ENCODE results near the gene PRKAR1B.

Gene PRKAR1B

DNA sequence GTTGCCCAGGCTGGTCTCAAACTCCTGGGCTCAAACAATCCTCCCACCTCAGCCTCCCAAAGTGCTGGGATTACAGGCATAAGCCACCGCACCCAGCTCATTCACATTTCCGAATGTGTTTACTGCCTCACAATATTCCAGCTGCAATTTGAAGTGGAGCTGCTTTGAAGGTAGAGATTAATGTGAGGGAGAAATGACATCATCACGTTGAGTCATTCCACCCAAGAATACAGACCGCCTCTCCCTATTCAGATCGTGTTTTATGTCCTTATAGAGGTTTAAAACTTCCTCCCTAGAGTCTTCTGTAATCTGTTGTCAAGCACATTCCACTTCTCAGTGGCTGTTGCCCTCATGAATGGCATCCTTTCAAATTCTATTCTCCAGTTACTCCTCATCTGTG lies 107.0 kb downstream of the PRKAR1B start:
- H3K4me3 ChIP-seq (ENCODE audit: low read length, poor library complexity, severe bottlenecking), result no peak overlapping the region
- TF ChIP-seq CTCF (conservative IDR thresholded peaks at IDR 0.05; ENCODE audit: low read length) (no peak), EZH2phosphoT487 (IDR thresholded peaks at IDR 0.05; ENCODE audit: borderline replicate concordance) (no peak)
- H3K79me2 ChIP-seq (ENCODE audit: insufficient read depth, low read length), result no peaks in the 10 kb centered on the region
- no peaks in the 10 kb centered on the region for H3K9me2 ChIP-seq (replicated peaks; ENCODE audit: low read depth, low read length)
- no peaks in the 10 kb centered on the region for H4K20me1 ChIP-seq (ENCODE audit: insufficient read depth, low read length, poor library complexity, severe bottlenecking)
- H2AFZ ChIP-seq (ENCODE audit: low read length), result no peak overlapping the region
- peaks cover 11% of the 10 kb centered on the region for H3K4me1 ChIP-seq (ENCODE audit: insufficient read depth, low read length, poor library complexity, severe bottlenecking)
- H3K9me3 ChIP-seq (ENCODE audit: insufficient read depth, low read depth, low read length), result peaks cover 27% of the 10 kb centered on the region; the same call in 1 of the 2 replicates
- no peak overlapping the region for H3K4me2 ChIP-seq (ENCODE audit: low read depth, low read length, poor library complexity, severe bottlenecking)
- H3K9ac ChIP-seq (ENCODE audit: low read depth, low read length, poor library complexity, severe bottlenecking), result no peak overlapping the region
- no peaks in the 10 kb centered on the region for H3F3A ChIP-seq (ENCODE audit: low read depth)
- H3K36me3 ChIP-seq (ENCODE audit: insufficient read depth, low read length), result no peaks in the 10 kb centered on the region
- no peaks in the 10 kb centered on the region for H3K27me3 ChIP-seq (ENCODE audit: insufficient read depth, low read length, poor library complexity, severe bottlenecking)

DNA sequence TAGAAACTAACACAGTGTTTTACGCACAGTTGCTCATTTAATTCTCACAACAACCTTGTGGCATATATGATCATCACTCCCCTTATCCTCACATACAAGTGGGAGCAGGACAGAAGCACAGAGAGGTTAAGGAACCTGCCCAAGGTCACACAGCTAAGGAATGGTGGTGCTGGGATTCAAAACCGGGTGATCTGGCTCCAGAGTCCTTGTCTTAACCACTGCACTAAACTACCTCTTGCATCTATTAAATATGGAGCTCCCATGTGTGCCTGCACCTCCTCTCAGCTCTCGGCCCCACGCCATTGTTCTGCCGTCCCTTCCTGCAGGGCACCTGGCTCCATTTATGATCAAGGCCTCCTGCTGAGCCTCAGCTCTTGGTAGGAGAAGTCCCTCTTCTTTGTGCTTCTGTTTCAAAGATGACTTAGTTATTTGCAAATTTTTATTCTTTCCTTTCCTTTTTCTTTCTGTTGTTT lies 107.7 kb downstream of the PRKAR1B start:
- H3K36me3 ChIP-seq (ENCODE audit: insufficient read depth, low read length), result no peaks in the 10 kb centered on the region
- TF ChIP-seq EZH2phosphoT487 (IDR thresholded peaks at IDR 0.05; ENCODE audit: borderline replicate concordance), result no peak
- TF ChIP-seq CTCF (conservative IDR thresholded peaks at IDR 0.05; ENCODE audit: low read length), result no peak
- peaks cover 11% of the 10 kb centered on the region for H3K4me1 ChIP-seq (ENCODE audit: insufficient read depth, low read length, poor library complexity, severe bottlenecking)
- no peaks in the 10 kb centered on the region for H3K9me2 ChIP-seq (replicated peaks; ENCODE audit: low read depth, low read length)
- H3K9me3 ChIP-seq (ENCODE audit: insufficient read depth, low read depth, low read length), result peaks cover 22% of the 10 kb centered on the region; the same call in 1 of the 2 replicates
- no peaks in the 10 kb centered on the region for H3F3A ChIP-seq (ENCODE audit: low read depth)
- no peaks in the 10 kb centered on the region for H3K79me2 ChIP-seq (ENCODE audit: insufficient read depth, low read length)
- H3K27me3 ChIP-seq (ENCODE audit: insufficient read depth, low read length, poor library complexity, severe bottlenecking), result no peaks in the 10 kb centered on the region
- H4K20me1 ChIP-seq (ENCODE audit: insufficient read depth, low read length, poor library complexity, severe bottlenecking), result no peaks in the 10 kb centered on the region
- H3K4me3 ChIP-seq (ENCODE audit: low read length, poor library complexity, severe bottlenecking), result no peak overlapping the region
- no peak overlapping the region for H3K4me2 ChIP-seq (ENCODE audit: low read depth, low read length, poor library complexity, severe bottlenecking)
- H3K9ac ChIP-seq (ENCODE audit: low read depth, low read length, poor library complexity, severe bottlenecking), result no peak overlapping the region
- no peak overlapping the region for H2AFZ ChIP-seq (ENCODE audit: low read length)

DNA sequence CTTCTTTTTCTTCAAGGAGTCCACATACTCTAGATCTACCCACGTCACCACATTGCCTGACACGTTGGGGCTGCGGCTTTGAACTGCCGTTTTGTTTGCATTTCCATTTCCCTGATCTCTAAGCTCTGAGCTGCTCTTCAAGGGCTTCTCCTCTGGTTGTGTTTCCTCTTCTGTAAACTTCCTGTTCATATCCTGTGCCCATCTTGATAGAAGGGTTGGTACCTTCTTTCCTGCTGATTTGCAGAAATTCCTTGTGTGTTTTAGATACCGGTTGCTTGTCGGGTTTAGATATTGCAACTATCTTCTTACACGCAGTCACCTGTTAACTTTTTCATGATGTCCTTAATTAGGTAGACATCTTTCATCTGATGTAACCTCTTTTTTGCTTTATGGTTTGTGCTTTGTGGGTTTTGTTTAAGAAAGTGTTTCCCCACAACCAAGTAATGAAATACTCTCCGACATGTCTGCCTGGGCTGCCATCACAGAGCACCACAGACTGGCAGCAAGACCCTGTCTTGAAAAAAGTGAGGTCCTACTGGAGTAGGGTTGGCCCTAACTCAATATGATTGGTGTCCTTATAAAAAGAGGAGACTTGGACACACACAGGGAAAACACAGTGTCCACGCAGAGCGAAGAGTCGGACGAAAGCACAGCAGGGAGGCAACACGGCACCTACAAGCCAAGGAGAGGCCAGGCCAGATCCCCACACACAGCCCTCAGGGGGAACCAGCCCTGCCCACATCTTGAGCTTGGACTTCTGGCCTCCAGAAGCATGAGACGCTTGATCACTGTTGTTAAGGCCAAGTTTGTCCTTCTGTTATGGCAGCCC lies 108.3 kb downstream of the PRKAR1B start:
- H3K79me2 ChIP-seq (ENCODE audit: insufficient read depth, low read length), result no peaks in the 10 kb centered on the region
- no peaks in the 10 kb centered on the region for H3K36me3 ChIP-seq (ENCODE audit: insufficient read depth, low read length)
- H3F3A ChIP-seq (ENCODE audit: low read depth), result no peaks in the 10 kb centered on the region
- no peaks in the 10 kb centered on the region for H3K27me3 ChIP-seq (ENCODE audit: insufficient read depth, low read length, poor library complexity, severe bottlenecking)
- H3K4me3 ChIP-seq (ENCODE audit: low read length, poor library complexity, severe bottlenecking), result peak overlapping the region; percentile 7
- H4K20me1 ChIP-seq (ENCODE audit: insufficient read depth, low read length, poor library complexity, severe bottlenecking), result no peaks in the 10 kb centered on the region
- peak overlapping the region; percentile 12 for H3K9ac ChIP-seq (ENCODE audit: low read depth, low read length, poor library complexity, severe bottlenecking)
- H3K4me2 ChIP-seq (ENCODE audit: low read depth, low read length, poor library complexity, severe bottlenecking), result peak overlapping the region; percentile 30
- H3K9me3 ChIP-seq (ENCODE audit: insufficient read depth, low read depth, low read length), result peaks cover 18% of the 10 kb centered on the region; the same call in 1 of the 2 replicates
- H2AFZ ChIP-seq (ENCODE audit: low read length), result peak overlapping the region; percentile 44; the same call in 1 of the 2 replicates
- no peaks in the 10 kb centered on the region for H3K9me2 ChIP-seq (replicated peaks; ENCODE audit: low read depth, low read length)
- TF ChIP-seq CTCF (conservative IDR thresholded peaks at IDR 0.05; ENCODE audit: low read length), result no peak
- no peak for TF ChIP-seq EZH2phosphoT487 (IDR thresholded peaks at IDR 0.05; ENCODE audit: borderline replicate concordance)
- H3K4me1 ChIP-seq (ENCODE audit: insufficient read depth, low read length, poor library complexity, severe bottlenecking), result peaks cover 11% of the 10 kb centered on the region

Data from Loucy (cell line).